Activated B cell treated with CpG ODN at 0.5 μM for 24 hours (primary cell): ENCODE data around the gene HELZ. TPM values are rescaled to one million over a fixed set of nuclear protein-coding genes. Genes with fewer than 3 reads are reported as not detected.

ENCODE experiments used
- ATAC-seq: fragments of 200-7000 bp; cut with Tn5 transposase; one replicate; pipeline ENCODE4 v1.10.0; 2021; ENCODE audit warnings: low read depth, mild to moderate bottlenecking, moderate library complexity
- CTCF ChIA-PET: fragments of 350-600 bp; sonication (Branson Sonifier 250); formaldehyde crosslinking; loops from one replicate; lab custom pipeline; 2021; ENCODE audit warnings: antibody characterized with exemption; lab: Charles Lee
- POLR2A ChIA-PET: fragments of 350-600 bp; sonication (Branson Sonifier 250); formaldehyde crosslinking; loops from one replicate; lab custom pipeline; 2021; ENCODE audit warnings: antibody characterized with exemption; lab: Charles Lee
- DNase-seq: peaks from one replicate; pipeline ENCODE4 v3.0.0; 2022
- H3K27ac Mint-ChIP-seq: one replicate; pipeline ENCODE4 v1.8.0; 2020; ENCODE audit warnings: mixed read lengths
- H3K27me3 Mint-ChIP-seq: one replicate; pipeline ENCODE4 v1.8.0; 2021; ENCODE audit warnings: mixed read lengths
- H3K36me3 Mint-ChIP-seq: one replicate; pipeline ENCODE4 v1.8.0; 2021; ENCODE audit warnings: low read depth, mixed read lengths
- H3K4me1 Mint-ChIP-seq: one replicate; pipeline ENCODE4 v1.8.0; 2021; ENCODE audit warnings: mixed read lengths
- H3K4me3 Mint-ChIP-seq: one replicate; pipeline ENCODE4 v1.8.0; 2020; ENCODE audit warnings: mild to moderate bottlenecking, mixed read lengths
- H3K9me3 Mint-ChIP-seq: one replicate; pipeline ENCODE4 v1.8.0; 2020; ENCODE audit warnings: mixed read lengths
- CTCF ChIP-seq: fragments of 200-600 bp; IDR thresholded peaks from one replicate; pipeline ENCODE4 v1.8.0; 2022; ENCODE audit warnings: antibody characterized with exemption, mild to moderate bottlenecking
- intact Hi-C: fragments of 100-400 bp; cut with micrococcal nuclease; formaldehyde crosslinking; loops from one replicate; pipeline ENCODE4 v1.15.1; 2024
- total RNA-seq: library from RNA; stranded (reverse); gene quantifications from 2 replicates; pipeline ENCODE4 v1.2.3, GENCODE V29; 2022

HELZ gene
- total RNA-seq, 1 donor from 2014 or later: 69.7 TPM

GRCh38 chr17:67139289-67139688, 105.7 kb downstream of the HELZ start:
- no peak for DNase-seq
- intact Hi-C loops: no loop called here
- ChIA-PET CTCF (no interaction called here), POLR2A (no interaction called here)
- TF ChIP-seq CTCF: no peak
- ATAC-seq: no peak
- Mint-ChIP-seq H3K4me3 (no peak overlapping the region), H3K36me3 (peaks cover 74% of the 10 kb centered on the region), H3K4me1 (no peaks in the 10 kb centered on the region), H3K27ac (no peak overlapping the region), H3K27me3 (no peaks in the 10 kb centered on the region), H3K9me3 (peaks cover 2% of the 10 kb centered on the region)

GRCh38 chr17:67138392-67138791, 106.6 kb downstream of the HELZ start:
- no peak for ATAC-seq
- H3K9me3 Mint-ChIP-seq: peaks cover 2% of the 10 kb centered on the region
- intact Hi-C loops: no loop called here
- POLR2A ChIA-PET: no interaction called here
- no peaks in the 10 kb centered on the region for H3K27me3 Mint-ChIP-seq
- H3K27ac Mint-ChIP-seq: no peak overlapping the region
- peaks cover 66% of the 10 kb centered on the region for H3K36me3 Mint-ChIP-seq
- H3K4me3 Mint-ChIP-seq: no peak overlapping the region
- TF ChIP-seq CTCF: no peak
- CTCF ChIA-PET: no interaction called here
- H3K4me1 Mint-ChIP-seq: no peaks in the 10 kb centered on the region
- DNase-seq: no peak

GRCh38 chr17:67137860-67138259, 107.1 kb downstream of the HELZ start:
- DNase-seq (no peak), ATAC-seq (no peak)
- H3K9me3 Mint-ChIP-seq: peaks cover 2% of the 10 kb centered on the region
- H3K27me3 Mint-ChIP-seq: no peaks in the 10 kb centered on the region
- H3K4me1 Mint-ChIP-seq: no peaks in the 10 kb centered on the region
- no peak for TF ChIP-seq CTCF
- peaks cover 66% of the 10 kb centered on the region for H3K36me3 Mint-ChIP-seq
- ChIA-PET CTCF (no interaction called here), POLR2A (no interaction called here)
- H3K4me3 Mint-ChIP-seq: no peak overlapping the region
- intact Hi-C loops: no loop called here
- no peak overlapping the region for H3K27ac Mint-ChIP-seq

GRCh38 chr17:67137026-67137370, 108.0 kb downstream of the HELZ start:
- Mint-ChIP-seq H3K4me1 (no peaks in the 10 kb centered on the region), H3K27me3 (no peaks in the 10 kb centered on the region), H3K27ac (no peak overlapping the region), H3K36me3 (peaks cover 64% of the 10 kb centered on the region), H3K4me3 (no peak overlapping the region), H3K9me3 (peaks cover 1% of the 10 kb centered on the region)
- CTCF ChIA-PET: no interaction called here
- POLR2A ChIA-PET: no interaction called here
- no peak for TF ChIP-seq CTCF
- intact Hi-C loops: no loop called here
- ATAC-seq (no peak), DNase-seq (no peak)

GRCh38 chr17:67136191-67137025, 108.6 kb downstream of the HELZ start:
- H3K27ac Mint-ChIP-seq: no peak overlapping the region

More at GRCh38 chr17:67136191-67137025, 108.6 kb downstream of the HELZ start:
- no peak for TF ChIP-seq CTCF
- peaks cover 66% of the 10 kb centered on the region for H3K36me3 Mint-ChIP-seq
- no peak overlapping the region for H3K4me3 Mint-ChIP-seq
- ATAC-seq (no peak), DNase-seq (no peak)
- no peaks in the 10 kb centered on the region for H3K27me3 Mint-ChIP-seq
- POLR2A ChIA-PET: no interaction called here
- H3K9me3 Mint-ChIP-seq: no peaks in the 10 kb centered on the region
- CTCF ChIA-PET: no interaction called here
- intact Hi-C loops: no loop called here
- no peaks in the 10 kb centered on the region for H3K4me1 Mint-ChIP-seq
